Measurements from ENCODE around the gene PPIL6.

The PPIL6 gene

GRCh38 chr6:109482905-109483734 is 42.7 kb upstream of the PPIL6 start, which contains the start of gene ZBTB24:
Gene ZBTB24, minus strand, starts transcription at chr6:109483219. Its CDS starts 1,193 bp downstream, at chr6:109482026.
- Histone ChIP-seq H3K27ac (ENCODE audit: low read depth, low read length) (peak within 1 kb of the TSS; percentile 48), H3K4me2 (ENCODE audit: low read length) (peak within 1 kb of the TSS; percentile 75), H3K9me2 (replicated peaks; ENCODE audit: control insufficient read depth, low read length) (no peaks in the 10 kb centered on the region), H3K36me3 (ENCODE audit: control insufficient read depth, low read length) (peaks cover 38% of the 10 kb centered on the region), H3F3A (ENCODE audit: control insufficient read depth, insufficient read depth) (peaks cover 4% of the 10 kb centered on the region), H4K20me1 (ENCODE audit: control insufficient read depth, insufficient read depth, low read depth, low read length) (peaks cover 11% of the 10 kb centered on the region), H3K4me1 (ENCODE audit: control insufficient read depth, low read length) (peaks cover 47% of the 10 kb centered on the region), H3K4me3 (ENCODE audit: low read length) (peak within 1 kb of the TSS; percentile 91), H3K9me3 (ENCODE audit: control insufficient read depth, insufficient read depth, low read length) (no peaks in the 10 kb centered on the region), H3K27me3 (ENCODE audit: control insufficient read depth, low read length) (no peaks in the 10 kb centered on the region; the same call in 1 of the 2 replicates), H3K79me2 (ENCODE audit: control insufficient read depth, low read length) (peaks cover 48% of the 10 kb centered on the region)
- no peak for TF ChIP-seq EZH2phosphoT487 (IDR thresholded peaks at IDR 0.05; ENCODE audit: borderline replicate concordance, low read length)
- TF ChIP-seq, protein P1, sequence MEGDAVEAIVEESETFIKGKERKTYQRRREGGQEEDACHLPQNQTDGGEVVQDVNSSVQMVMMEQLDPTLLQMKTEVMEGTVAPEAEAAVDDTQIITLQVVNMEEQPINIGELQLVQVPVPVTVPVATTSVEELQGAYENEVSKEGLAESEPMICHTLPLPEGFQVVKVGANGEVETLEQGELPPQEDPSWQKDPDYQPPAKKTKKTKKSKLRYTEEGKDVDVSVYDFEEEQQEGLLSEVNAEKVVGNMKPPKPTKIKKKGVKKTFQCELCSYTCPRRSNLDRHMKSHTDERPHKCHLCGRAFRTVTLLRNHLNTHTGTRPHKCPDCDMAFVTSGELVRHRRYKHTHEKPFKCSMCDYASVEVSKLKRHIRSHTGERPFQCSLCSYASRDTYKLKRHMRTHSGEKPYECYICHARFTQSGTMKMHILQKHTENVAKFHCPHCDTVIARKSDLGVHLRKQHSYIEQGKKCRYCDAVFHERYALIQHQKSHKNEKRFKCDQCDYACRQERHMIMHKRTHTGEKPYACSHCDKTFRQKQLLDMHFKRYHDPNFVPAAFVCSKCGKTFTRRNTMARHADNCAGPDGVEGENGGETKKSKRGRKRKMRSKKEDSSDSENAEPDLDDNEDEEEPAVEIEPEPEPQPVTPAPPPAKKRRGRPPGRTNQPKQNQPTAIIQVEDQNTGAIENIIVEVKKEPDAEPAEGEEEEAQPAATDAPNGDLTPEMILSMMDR (IDR thresholded peaks at IDR 0.05; ENCODE audit: low read depth, low read length, poor library complexity, severe bottlenecking) = no peak

- peak overlapping the region; percentile 91 for H3K4me3 ChIP-seq (ENCODE audit: low read length)
- peaks cover 15% of the 10 kb centered on the region for H4K20me1 ChIP-seq (ENCODE audit: control insufficient read depth, insufficient read depth, low read depth, low read length)
- no peaks in the 10 kb centered on the region for H3K9me2 ChIP-seq (replicated peaks; ENCODE audit: control insufficient read depth, low read length)
- H3K27ac ChIP-seq (ENCODE audit: low read depth, low read length) = no peak overlapping the region
- no peaks in the 10 kb centered on the region; the same call in 1 of the 2 replicates for H3K27me3 ChIP-seq (ENCODE audit: control insufficient read depth, low read length)
- peak overlapping the region; percentile 62 for H3K4me2 ChIP-seq (ENCODE audit: low read length)
- H3F3A ChIP-seq (ENCODE audit: control insufficient read depth, insufficient read depth) = peaks cover 4% of the 10 kb centered on the region
- peaks cover 58% of the 10 kb centered on the region for H3K36me3 ChIP-seq (ENCODE audit: control insufficient read depth, low read length)
- peaks cover 57% of the 10 kb centered on the region for H3K4me1 ChIP-seq (ENCODE audit: control insufficient read depth, low read length)
- TF ChIP-seq EZH2phosphoT487 (IDR thresholded peaks at IDR 0.05; ENCODE audit: borderline replicate concordance, low read length) = no peak
- TF ChIP-seq, protein P1 (IDR thresholded peaks at IDR 0.05; ENCODE audit: low read depth, low read length, poor library complexity, severe bottlenecking) = no peak
- H3K79me2 ChIP-seq (ENCODE audit: control insufficient read depth, low read length) = peaks cover 69% of the 10 kb centered on the region
- H3K9me3 ChIP-seq (ENCODE audit: control insufficient read depth, insufficient read depth, low read length) = no peaks in the 10 kb centered on the region
These were observed 40.6 kb upstream of the PPIL6 start for GRCh38 chr6:109480993-109481480.

DNA sequence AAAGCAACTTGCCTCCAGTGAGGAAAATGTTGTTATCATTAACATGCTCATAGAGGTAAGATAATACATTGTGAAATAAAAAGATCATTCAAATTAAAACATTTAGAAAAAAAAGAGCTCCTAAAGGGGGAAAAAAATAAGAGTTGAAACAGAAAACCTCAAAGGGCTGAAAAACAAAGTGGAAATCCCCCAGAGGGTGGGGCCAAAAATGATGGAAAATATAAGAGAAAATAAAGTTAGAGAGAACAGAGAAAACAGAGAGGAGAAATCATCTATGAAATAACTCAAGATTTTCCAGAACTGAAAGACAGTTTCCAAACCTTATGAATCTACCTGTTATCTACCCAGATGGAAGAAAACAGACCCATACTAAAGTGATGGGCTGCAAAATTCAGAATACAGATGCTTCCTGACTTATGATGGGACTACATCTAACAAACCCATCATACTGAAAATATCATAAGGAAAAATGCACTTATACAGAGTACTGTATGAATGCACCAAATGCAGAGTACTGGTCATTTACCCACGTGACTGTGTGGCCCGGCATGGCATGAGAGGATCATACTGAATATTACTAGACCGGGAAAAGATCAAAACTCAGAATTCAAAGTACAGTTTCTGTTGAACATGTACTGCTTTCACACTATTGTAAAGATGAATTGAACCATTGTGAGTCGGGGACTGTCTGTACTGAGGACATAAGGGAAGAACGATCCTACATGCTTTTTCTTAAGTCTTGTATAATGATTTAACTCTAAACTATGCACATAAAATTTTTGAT is 38.6 kb upstream of the PPIL6 start:
- H3K36me3 ChIP-seq (ENCODE audit: control insufficient read depth, low read length) = peaks cover 78% of the 10 kb centered on the region
- no peak overlapping the region for H3K27ac ChIP-seq (ENCODE audit: low read depth, low read length)
- no peak for TF ChIP-seq EZH2phosphoT487 (IDR thresholded peaks at IDR 0.05; ENCODE audit: borderline replicate concordance, low read length)
- TF ChIP-seq, protein P1 (IDR thresholded peaks at IDR 0.05; ENCODE audit: low read depth, low read length, poor library complexity, severe bottlenecking) = no peak
- peaks cover 83% of the 10 kb centered on the region for H3K79me2 ChIP-seq (ENCODE audit: control insufficient read depth, low read length)
- peak overlapping the region; percentile 62 for H3K4me2 ChIP-seq (ENCODE audit: low read length)
- H3K4me1 ChIP-seq (ENCODE audit: control insufficient read depth, low read length) = peaks cover 53% of the 10 kb centered on the region
- no peaks in the 10 kb centered on the region for H3K9me2 ChIP-seq (replicated peaks; ENCODE audit: control insufficient read depth, low read length)
- H3F3A ChIP-seq (ENCODE audit: control insufficient read depth, insufficient read depth) = peaks cover 4% of the 10 kb centered on the region
- H3K27me3 ChIP-seq (ENCODE audit: control insufficient read depth, low read length) = no peaks in the 10 kb centered on the region; the same call in 1 of the 2 replicates
- peak overlapping the region; percentile 54 for H3K4me3 ChIP-seq (ENCODE audit: low read length)
- peaks cover 15% of the 10 kb centered on the region for H4K20me1 ChIP-seq (ENCODE audit: control insufficient read depth, insufficient read depth, low read depth, low read length)
- H3K9me3 ChIP-seq (ENCODE audit: control insufficient read depth, insufficient read depth, low read length) = no peaks in the 10 kb centered on the region

All from DOHH2 (cell line).